SK-N-SH (cell line): ENCODE data around the gene KCTD12.

ENCODE experiments used
- TF ChIP-seq, protein P1 (sequence below): IDR thresholded peaks from 2 replicates; pipeline ENCODE4 v1.4.0; 2012; ENCODE audit warnings: low read depth, borderline replicate concordance
- TF ChIP-seq, protein P2 (sequence below): fragments of 200-600 bp; sonication (generic); IDR thresholded peaks from 2 replicates; pipeline ENCODE4 v1.6.1; 2017; ENCODE audit warnings: antibody characterized with exemption, mild to moderate bottlenecking, moderate library complexity

DNA sequence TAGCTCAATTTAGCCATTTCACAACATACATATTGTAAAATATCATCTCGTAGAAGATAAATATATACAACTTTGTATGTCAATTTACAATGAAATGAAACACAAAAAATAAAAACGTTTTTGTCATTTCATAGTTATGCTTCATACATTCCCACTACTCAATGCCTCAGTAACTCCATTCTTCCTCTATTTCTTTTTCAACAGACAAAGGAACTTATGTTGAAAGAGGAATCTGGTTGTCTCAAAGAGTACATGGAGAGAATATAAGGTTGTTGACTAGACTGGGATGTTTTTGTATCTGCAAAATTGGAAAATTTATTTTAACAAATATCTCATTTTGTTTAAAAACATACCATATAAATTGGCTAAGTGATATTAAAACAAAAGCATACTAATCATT, 12.8 kb downstream of the KCTD12 start:
- TF ChIP-seq, protein P1, sequence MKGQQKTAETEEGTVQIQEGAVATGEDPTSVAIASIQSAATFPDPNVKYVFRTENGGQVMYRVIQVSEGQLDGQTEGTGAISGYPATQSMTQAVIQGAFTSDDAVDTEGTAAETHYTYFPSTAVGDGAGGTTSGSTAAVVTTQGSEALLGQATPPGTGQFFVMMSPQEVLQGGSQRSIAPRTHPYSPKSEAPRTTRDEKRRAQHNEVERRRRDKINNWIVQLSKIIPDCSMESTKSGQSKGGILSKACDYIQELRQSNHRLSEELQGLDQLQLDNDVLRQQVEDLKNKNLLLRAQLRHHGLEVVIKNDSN = no peak
- TF ChIP-seq, protein P2, sequence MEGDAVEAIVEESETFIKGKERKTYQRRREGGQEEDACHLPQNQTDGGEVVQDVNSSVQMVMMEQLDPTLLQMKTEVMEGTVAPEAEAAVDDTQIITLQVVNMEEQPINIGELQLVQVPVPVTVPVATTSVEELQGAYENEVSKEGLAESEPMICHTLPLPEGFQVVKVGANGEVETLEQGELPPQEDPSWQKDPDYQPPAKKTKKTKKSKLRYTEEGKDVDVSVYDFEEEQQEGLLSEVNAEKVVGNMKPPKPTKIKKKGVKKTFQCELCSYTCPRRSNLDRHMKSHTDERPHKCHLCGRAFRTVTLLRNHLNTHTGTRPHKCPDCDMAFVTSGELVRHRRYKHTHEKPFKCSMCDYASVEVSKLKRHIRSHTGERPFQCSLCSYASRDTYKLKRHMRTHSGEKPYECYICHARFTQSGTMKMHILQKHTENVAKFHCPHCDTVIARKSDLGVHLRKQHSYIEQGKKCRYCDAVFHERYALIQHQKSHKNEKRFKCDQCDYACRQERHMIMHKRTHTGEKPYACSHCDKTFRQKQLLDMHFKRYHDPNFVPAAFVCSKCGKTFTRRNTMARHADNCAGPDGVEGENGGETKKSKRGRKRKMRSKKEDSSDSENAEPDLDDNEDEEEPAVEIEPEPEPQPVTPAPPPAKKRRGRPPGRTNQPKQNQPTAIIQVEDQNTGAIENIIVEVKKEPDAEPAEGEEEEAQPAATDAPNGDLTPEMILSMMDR = no peak
